PFSK-1 (cell line): ENCODE measurements around the gene WDR82.

Source experiments
- FOXP2 ChIP-seq: optimal IDR thresholded peaks from 2 replicates; pipeline ENCODE3; 2011; ENCODE audit warnings: borderline replicate concordance, control low read depth, inconsistent platforms; ENCODE audit not compliant: insufficient read depth; ENCODE audit errors: extremely low read length, extremely low read depth
- POLR2AphosphoS5 ChIP-seq: IDR thresholded peaks from 2 replicates; pipeline ENCODE4 v1.6.1; 2012; ENCODE audit warnings: low read depth, mild to moderate bottlenecking, control low read depth, low read length, moderate library complexity
- REST ChIP-seq, 2 experiments: IDR thresholded peaks; 2 replicates each; pipeline versions ENCODE4 v1.6.1 to v1.8.0; 2011 to 2012; ENCODE audit warnings: low read depth in 2 of 2, low read length in 2 of 2, control low read depth in 1 of 2, inconsistent platforms in 1 of 2, mild to moderate bottlenecking in 1 of 2, moderate library complexity in 1 of 2; ENCODE audit not compliant: insufficient read depth in 1 of 2
- SIN3A ChIP-seq: IDR thresholded peaks from 2 replicates; pipeline ENCODE4 v1.6.1; 2012; ENCODE audit warnings: mild to moderate bottlenecking, low read length, moderate library complexity, borderline replicate concordance; ENCODE audit not compliant: insufficient read depth
- TAF1 ChIP-seq: IDR thresholded peaks from 2 replicates; pipeline ENCODE4 v1.6.1; 2012; ENCODE audit warnings: low read length, control low read depth, borderline replicate concordance; ENCODE audit not compliant: insufficient read depth

The WDR82 gene

GRCh38 chr3:52232279-52233107 lies 46.0 kb downstream of the WDR82 start:
- TF ChIP-seq POLR2AphosphoS5 (no peak), FOXP2 (no peak), REST (IDR thresholded peaks at IDR 0.05; ENCODE audit: insufficient read depth in 1 of 2, low read depth in 2 of 2, low read length in 2 of 2) (no peak), SIN3A (no peak), TAF1 (no peak)

GRCh38 chr3:52231502-52232278 lies 46.8 kb downstream of the WDR82 start:
- TF ChIP-seq FOXP2 (no peak), TAF1 (no peak), POLR2AphosphoS5 (no peak), SIN3A (no peak)

- TF ChIP-seq POLR2AphosphoS5 = no peak
- no peak for TF ChIP-seq TAF1
- no peak for TF ChIP-seq REST (IDR thresholded peaks at IDR 0.05; ENCODE audit: insufficient read depth in 1 of 2, low read depth in 2 of 2, low read length in 2 of 2)
- TF ChIP-seq FOXP2 = no peak
- TF ChIP-seq SIN3A = no peak
Measured at GRCh38 chr3:52230889-52231499, 47.5 kb downstream of the WDR82 start.

GRCh38 chr3:52230461-52230860 lies 48.0 kb downstream of the WDR82 start:
- no peak for TF ChIP-seq FOXP2
- no peak for TF ChIP-seq POLR2AphosphoS5
- no peak for TF ChIP-seq SIN3A
- TF ChIP-seq REST (IDR thresholded peaks at IDR 0.05; ENCODE audit: insufficient read depth in 1 of 2, low read depth in 2 of 2, low read length in 2 of 2) = no peak
- TF ChIP-seq TAF1 = no peak

- TF ChIP-seq TAF1 (no peak), FOXP2 (no peak), POLR2AphosphoS5 (no peak), SIN3A (no peak)
Measured at GRCh38 chr3:52229656-52230055, 48.8 kb downstream of the WDR82 start.
